ENCODE data around the gene WDR70. TPM values are rescaled to one million over a fixed set of nuclear protein-coding genes. Genes with fewer than 3 reads are reported as not detected.
A peak's percentile ranks its signal among the peaks of the same experiment; 100 is the strongest.
"Not testable (repeated sequence)": the region's sequence is repeated elsewhere in the genome, so short reads cannot be mapped to it uniquely, and the experiment has no call there.

WDR70 gene
- total and polyA plus RNA-seq, 4 donors = 11.0 to 57.8 (median 26.2) TPM

- Histone ChIP-seq H3K4me3 (peak overlapping the region; percentile 90), H3K36me3 (ENCODE audit: control insufficient read depth in 4 of 4, insufficient read depth in 4 of 4, low read length in 4 of 4) (peaks cover 0 to 2% (median 0%) of the 10 kb centered on the region in 4 donors), H3K27ac (ENCODE audit: low read depth in 1 of 2, low read length in 1 of 2) (peak overlapping the region; percentile 91 to 95), H3K27me3 (ENCODE audit: control insufficient read depth in 3 of 3, insufficient read depth in 3 of 3, low read length in 2 of 3) (no peaks in the 10 kb centered on the region), H3K4me1 (ENCODE audit: control insufficient read depth in 5 of 5, insufficient read depth in 5 of 5, low read length in 5 of 5) (peaks cover 0 to 14% (median 7%) of the 10 kb centered on the region in 5 donors), H3K9me3 (ENCODE audit: control insufficient read depth in 4 of 4, insufficient read depth in 3 of 4, low read length in 3 of 4) (no peaks in the 10 kb centered on the region), H3K9ac (ENCODE audit: insufficient read depth in 1 of 2, low read length in 2 of 2) (peak overlapping the region; percentile 69 to 97)
- 0% methylated on average over 7 of the region's 7 CpGs for WGBS, 2 donors
- no peak for TF ChIP-seq CTCF (IDR thresholded peaks at IDR 0.05; ENCODE audit: control extremely low read depth, extremely low read depth)
- no peak for ATAC-seq (ENCODE audit: insufficient read depth, low FRiP score)
- no peak for DNase-seq
Observed at GRCh38 chr5:37370550-37370863, 8.6 kb upstream of the WDR70 start.

GRCh38 chr5:37370864-37371726, 8.0 kb upstream of the WDR70 start, which contains the start of gene NUP155:
Gene NUP155, minus strand, starts transcription at chr5:37371106. Its CDS starts 129 bp downstream, at chr5:37370977.
- WGBS, 2 donors = 1 to 2% methylated on average over 49 of the region's 49 CpGs
- H3K4me3 ChIP-seq = peak within 1 kb of the TSS; percentile 90
- TF ChIP-seq CTCF (IDR thresholded peaks at IDR 0.05; ENCODE audit: control extremely low read depth, extremely low read depth) = no peak
- H3K36me3 ChIP-seq (ENCODE audit: control insufficient read depth in 4 of 4, insufficient read depth in 4 of 4, low read length in 4 of 4) = peaks cover 0 to 2% (median 0%) of the 10 kb centered on the region in 4 donors
- H3K27ac ChIP-seq (ENCODE audit: low read depth in 1 of 2, low read length in 1 of 2) = peak within 1 kb of the TSS; percentile 91 to 95
- no peaks in the 10 kb centered on the region for H3K9me3 ChIP-seq (ENCODE audit: control insufficient read depth in 4 of 4, insufficient read depth in 3 of 4, low read length in 3 of 4)
- peak; percentile 96 for ATAC-seq (ENCODE audit: insufficient read depth, low FRiP score)
- no peaks in the 10 kb centered on the region for H3K27me3 ChIP-seq (ENCODE audit: control insufficient read depth in 3 of 3, insufficient read depth in 3 of 3, low read length in 2 of 3)
- H3K9ac ChIP-seq (ENCODE audit: insufficient read depth in 1 of 2, low read length in 2 of 2) = peak within 1 kb of the TSS; percentile 69 to 97
- H3K4me1 ChIP-seq (ENCODE audit: control insufficient read depth in 5 of 5, insufficient read depth in 5 of 5, low read length in 5 of 5) = peaks cover 0 to 14% (median 7%) of the 10 kb centered on the region in 5 donors
- DNase-seq = peak; percentile 94 to 98 (median 96)

- 75 to 86% methylated on average over 3 of the region's 3 CpGs for WGBS, 2 donors
- TF ChIP-seq CTCF (IDR thresholded peaks at IDR 0.05; ENCODE audit: control extremely low read depth, extremely low read depth) = no peak
- H3K9me3 ChIP-seq (ENCODE audit: control insufficient read depth in 4 of 4, insufficient read depth in 3 of 4, low read length in 3 of 4) = no peaks in the 10 kb centered on the region
- H3K36me3 ChIP-seq (ENCODE audit: control insufficient read depth in 4 of 4, insufficient read depth in 4 of 4, low read length in 4 of 4) = no peaks in the 10 kb centered on the region
- H3K4me3 ChIP-seq = no peak overlapping the region
- ATAC-seq (ENCODE audit: insufficient read depth, low FRiP score) (no peak), DNase-seq (no peak)
- no peak overlapping the region for H3K27ac ChIP-seq (ENCODE audit: low read depth in 1 of 2, low read length in 1 of 2)
- H3K4me1 ChIP-seq (ENCODE audit: control insufficient read depth in 5 of 5, insufficient read depth in 5 of 5, low read length in 5 of 5) = peaks cover 0 to 3% (median 0%) of the 10 kb centered on the region in 5 donors
- H3K9ac ChIP-seq (ENCODE audit: insufficient read depth in 1 of 2, low read length in 2 of 2) = no peak overlapping the region
- no peaks in the 10 kb centered on the region for H3K27me3 ChIP-seq (ENCODE audit: control insufficient read depth in 3 of 3, insufficient read depth in 3 of 3, low read length in 2 of 3)
Observed at GRCh38 chr5:37375091-37375490, 4.0 kb upstream of the WDR70 start.

GRCh38 chr5:37378066-37378465, 1.1 kb upstream of the WDR70 start:
- H3K4me1 ChIP-seq (ENCODE audit: control insufficient read depth in 5 of 5, insufficient read depth in 5 of 5, low read length in 5 of 5); H3K27me3 ChIP-seq (ENCODE audit: control insufficient read depth in 3 of 3, insufficient read depth in 3 of 3, low read length in 2 of 3); H3K9me3 ChIP-seq (ENCODE audit: control insufficient read depth in 4 of 4, insufficient read depth in 3 of 4, low read length in 3 of 4); H3K27ac ChIP-seq (ENCODE audit: low read depth in 1 of 2, low read length in 1 of 2); DNase-seq; ATAC-seq (ENCODE audit: insufficient read depth, low FRiP score); H3K4me3 ChIP-seq; H3K9ac ChIP-seq (ENCODE audit: insufficient read depth in 1 of 2, low read length in 2 of 2); H3K36me3 ChIP-seq (ENCODE audit: control insufficient read depth in 4 of 4, insufficient read depth in 4 of 4, low read length in 4 of 4): not testable (repeated sequence)
- 94 to 97% methylated on average over 12 of the region's 12 CpGs for WGBS, 2 donors

Data from lung (tissue), 12 donors.